Measurements from ENCODE around the gene RSBN1L.
"Not testable (repeated sequence)": the region's sequence is repeated elsewhere in the genome, so short reads cannot be mapped to it uniquely, and the experiment has no call there.

RSBN1L gene

DNA sequence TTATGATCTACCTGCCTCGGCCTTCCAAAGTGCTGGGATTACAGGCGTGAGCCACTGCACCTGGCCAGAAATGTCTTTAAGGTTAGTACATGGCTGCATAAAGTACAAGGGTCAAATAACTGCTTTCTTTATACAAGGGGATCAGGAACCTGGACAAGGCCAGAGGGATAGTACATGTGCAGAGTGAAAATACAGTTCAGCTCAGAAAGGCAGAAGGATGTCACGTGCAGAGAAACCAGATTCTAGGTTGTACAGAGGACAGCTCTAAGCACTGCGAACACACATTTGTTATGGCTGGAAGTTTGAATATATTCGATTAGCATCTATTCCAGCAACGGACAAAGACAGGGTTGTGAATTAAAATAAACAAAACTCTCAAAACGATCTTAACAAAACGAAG is 6.0 kb upstream of the RSBN1L start:
- no peak for DNase-seq

GRCh38 chr7:77691892-77692491 is 4.3 kb upstream of the RSBN1L start:
- no peak for DNase-seq

DNA sequence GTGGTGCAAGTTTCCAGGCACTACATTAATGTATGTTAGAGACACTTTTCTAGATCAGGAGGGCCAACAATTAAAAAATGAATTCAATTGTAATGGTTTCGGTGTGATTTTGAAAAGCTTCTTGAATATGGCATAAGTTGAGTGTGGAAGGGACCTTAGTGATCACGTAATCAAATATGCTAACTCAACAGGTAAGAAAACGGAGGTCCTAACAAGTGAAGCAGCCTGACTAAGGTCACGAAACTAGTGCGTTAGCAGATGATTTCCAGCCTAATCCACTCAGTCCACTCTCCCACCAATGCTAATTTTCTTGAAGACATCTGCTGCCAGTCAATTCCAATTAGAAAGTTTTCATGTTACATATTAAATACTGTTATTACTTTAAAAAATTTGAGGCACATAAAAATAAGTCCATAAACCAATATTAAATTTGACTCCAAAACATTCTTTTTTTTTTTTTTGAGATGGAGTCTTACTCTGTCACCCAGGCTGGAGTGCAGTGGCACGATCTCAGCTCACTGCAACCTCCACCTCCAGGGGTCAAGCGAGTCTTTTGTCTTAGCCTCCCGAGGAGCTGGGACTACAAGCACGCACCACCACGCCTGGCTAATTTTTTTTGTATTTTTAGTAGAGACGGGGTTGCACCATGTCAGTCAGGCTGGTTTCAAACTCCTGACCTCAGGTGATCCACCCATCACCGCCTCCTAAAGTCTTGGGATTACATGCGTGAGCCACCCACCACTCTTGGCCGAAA is 2.3 kb upstream of the RSBN1L start:
- DNase-seq: no peak

- DNase-seq: peak in 4 of 6 experiments; percentile 58 to 78 (median 69)
These were observed 630 bp downstream of the RSBN1L start for GRCh38 chr7:77696643-77697534.

GRCh38 chr7:77697535-77697831 is 1.2 kb downstream of the RSBN1L start:
- DNase-seq: peak in 1 of 6 experiments; percentile 23

- no peak for DNase-seq
These were observed 1.9 kb downstream of the RSBN1L start for GRCh38 chr7:77698042-77698625.

- no peak for DNase-seq
These were observed 2.8 kb downstream of the RSBN1L start for GRCh38 chr7:77699056-77699455.

DNA sequence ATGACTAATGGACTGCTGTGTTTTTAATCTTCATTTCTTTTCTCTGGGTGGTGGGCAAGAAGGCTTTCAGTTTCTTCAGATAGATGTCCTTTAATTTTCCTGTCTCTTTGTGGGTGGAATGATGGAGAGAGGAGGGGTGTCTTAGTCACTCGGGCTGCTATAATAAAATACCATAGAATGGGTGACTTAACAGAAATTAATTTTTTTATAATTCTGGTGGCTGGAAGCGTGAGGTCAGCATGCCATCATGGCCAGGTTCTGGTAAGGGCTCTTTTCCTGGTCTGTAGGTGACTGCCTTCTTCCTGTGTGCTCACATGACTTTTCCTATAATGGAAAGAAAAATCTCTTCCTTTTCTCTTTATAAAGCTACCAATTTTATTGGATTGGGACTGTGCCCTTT is 6.3 kb downstream of the RSBN1L start:
- no peak for DNase-seq

- no peak for DNase-seq
These were observed 6.8 kb downstream of the RSBN1L start for GRCh38 chr7:77702968-77703472.

DNA sequence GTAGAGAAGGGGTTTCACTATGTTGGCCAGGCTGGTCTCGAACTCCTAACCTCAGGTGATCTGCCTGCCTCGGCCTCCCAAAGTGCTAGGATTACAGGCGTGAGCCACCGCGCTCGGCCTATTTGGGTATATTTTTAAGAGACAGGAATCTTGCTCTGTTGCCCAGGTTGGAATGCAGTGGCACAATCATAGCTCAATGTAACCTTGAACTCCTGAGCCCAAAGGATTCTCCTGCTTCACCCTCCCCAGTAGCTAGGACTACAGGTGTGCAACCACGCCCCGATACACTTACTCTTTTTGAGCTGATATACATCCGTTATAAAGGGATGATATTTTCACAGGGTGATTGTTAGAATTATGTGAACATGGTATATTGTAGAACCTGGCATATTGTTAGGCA is 7.4 kb downstream of the RSBN1L start:
- DNase-seq: not testable (repeated sequence)

- no peak for DNase-seq
These were observed 11.3 kb downstream of the RSBN1L start for GRCh38 chr7:77707504-77707992.

DNA sequence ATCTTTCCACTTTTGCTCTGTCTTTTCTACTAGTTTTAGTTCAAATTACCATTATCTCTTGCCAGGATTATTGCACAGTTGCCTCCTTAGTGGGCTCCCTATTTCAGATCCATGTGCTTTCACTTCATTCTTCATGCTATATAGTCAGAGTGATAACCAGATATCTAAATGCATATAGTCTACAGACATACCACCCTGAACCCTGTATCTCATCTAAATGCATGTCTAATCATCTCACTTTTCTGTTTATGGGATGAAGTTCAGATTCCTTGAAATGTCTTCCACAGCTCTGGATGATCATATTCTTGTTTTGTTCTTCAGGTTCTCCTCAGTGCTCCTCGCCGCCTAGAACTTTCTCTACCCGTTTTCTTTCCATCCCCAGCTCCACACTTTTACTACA is 13.8 kb downstream of the RSBN1L start:
- DNase-seq: no peak

GRCh38 chr7:77710861-77711260 is 14.6 kb downstream of the RSBN1L start:
- no peak for DNase-seq

DNA sequence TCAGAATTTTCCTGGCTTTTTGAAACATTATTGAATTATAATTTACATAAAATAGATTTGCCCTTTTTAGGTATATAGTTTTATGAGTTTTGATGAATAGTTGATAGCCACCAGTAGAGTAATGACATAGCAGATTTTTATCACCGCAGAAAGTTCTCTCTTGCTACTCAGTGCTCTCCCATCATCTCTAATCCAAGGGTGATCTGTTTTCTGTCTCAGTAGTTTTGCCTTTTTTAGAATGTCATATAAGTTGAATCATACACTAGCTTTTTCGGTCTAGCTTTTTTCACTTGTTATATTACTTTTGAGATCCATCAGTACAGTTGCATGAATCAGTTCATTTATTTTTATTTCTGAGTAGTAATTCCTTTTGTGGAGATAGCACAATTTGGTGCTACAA is 17.9 kb downstream of the RSBN1L start:
- no peak for DNase-seq

- not testable (repeated sequence) for DNase-seq
These were observed 18.7 kb downstream of the RSBN1L start for GRCh38 chr7:77714931-77715330.

GRCh38 chr7:77716804-77717203 is 20.5 kb downstream of the RSBN1L start:
- no peak for DNase-seq

DNA sequence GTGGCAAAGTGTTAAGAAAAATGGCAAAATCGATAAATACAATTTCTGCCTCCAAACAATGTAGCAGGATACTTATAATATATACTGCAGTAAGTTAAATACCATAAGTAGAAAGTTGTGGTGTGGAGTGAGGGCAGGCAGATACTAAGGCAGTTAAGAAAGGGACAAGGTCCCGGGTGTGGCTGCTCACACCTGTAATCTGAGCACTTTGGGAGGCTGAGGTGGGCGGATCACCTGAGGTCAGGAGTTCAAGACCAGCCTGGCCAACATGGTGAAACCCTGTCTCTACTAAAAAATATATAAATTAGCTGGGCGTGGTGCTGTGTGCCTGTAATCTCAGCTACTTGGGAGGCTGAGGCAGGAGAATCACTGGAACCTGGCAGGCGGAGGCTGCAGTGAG is 21.3 kb downstream of the RSBN1L start:
- not testable (repeated sequence) for DNase-seq

DNA sequence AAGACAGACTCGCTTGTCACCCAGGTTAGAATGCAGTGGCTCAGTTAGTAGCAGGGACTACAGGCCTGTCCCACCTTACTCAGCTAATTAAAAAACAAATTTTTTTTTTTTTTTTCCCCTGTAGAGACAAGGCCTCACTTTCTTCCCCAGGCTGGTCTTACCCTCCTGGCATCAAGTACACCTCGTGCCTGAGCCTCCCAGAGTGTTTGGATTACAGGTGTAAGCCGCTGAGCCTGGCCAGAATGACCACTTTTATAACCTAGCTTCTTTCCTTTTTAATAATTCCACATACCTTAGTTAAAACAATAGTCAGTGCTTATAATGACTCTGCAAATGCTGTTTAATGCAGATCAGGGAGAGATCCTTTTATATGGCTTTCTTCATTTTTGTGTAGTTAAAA is 31.3 kb downstream of the RSBN1L start:
- DNase-seq: no peak

DNA sequence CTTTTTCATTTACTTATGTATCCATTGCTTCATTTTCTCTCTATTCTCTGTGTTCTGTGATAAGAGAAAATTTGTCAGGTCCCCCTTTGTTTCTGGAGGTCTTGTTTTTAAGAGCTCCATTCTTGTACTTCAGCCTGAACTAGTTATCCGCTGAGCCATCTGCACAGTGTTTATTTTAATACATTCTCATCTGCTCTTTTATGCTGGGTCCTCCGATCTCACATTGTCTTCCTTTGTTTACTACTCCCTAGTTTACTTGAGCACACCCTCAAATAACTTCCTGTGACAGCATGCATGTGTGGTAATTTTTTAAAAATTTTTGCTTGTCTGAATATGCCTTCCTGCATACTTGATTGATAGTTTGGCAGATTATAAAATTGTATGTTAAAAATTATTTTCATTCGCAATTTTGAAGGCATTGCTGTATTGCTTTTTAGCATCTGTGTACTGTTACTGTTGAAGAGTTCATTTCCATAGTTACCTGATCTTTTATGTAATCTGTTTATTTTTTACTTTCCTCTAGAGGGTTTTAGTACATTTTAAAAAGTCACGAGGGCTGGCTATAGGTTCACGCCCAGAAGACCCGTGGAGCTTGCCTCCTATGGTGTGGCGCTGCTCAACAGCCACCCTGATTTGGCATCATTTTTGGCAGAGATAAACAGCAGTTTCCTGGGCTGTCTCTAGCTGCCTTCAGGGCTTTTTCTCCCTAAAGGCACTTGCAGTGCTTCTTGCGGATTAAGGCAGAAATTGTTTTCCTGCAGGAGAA is 31.9 kb downstream of the RSBN1L start:
- DNase-seq: peak in 4 of 6 experiments; percentile 4 to 31 (median 27)

- no peak for DNase-seq
These were observed 33.5 kb downstream of the RSBN1L start for GRCh38 chr7:77729574-77730348.

GRCh38 chr7:77731716-77732115 is 35.5 kb downstream of the RSBN1L start:
- DNase-seq: no peak

Measured in stimulated activated naive CD4-positive, alpha-beta T cell (primary cell).